Placental epithelial cell (primary cell): ENCODE data around the gene MAGEF1. TPM values are rescaled to one million over a fixed set of nuclear protein-coding genes. Genes with fewer than 3 reads are reported as not detected.

Source experiments
- total RNA-seq: library from RNA; depleted of rRNA; stranded (reverse); fragments of >200 nt; gene quantifications from 2 replicates; pipeline ENCODE4 v1.2.3, GENCODE V29; 2012

MAGEF1 gene
- total RNA-seq = 18.5 and 19.6 TPM in 2 replicates

GRCh38 chr3:184711493-184712247, at the start of gene MAGEF1:
TSS of gene MAGEF1 (minus strand) at chr3:184712064. CDS start at chr3:184711821, 243 bp downstream.

Other genes with a start within 250 kb of the MAGEF1 start
- gene EPHB3, start 150.3 kb downstream of the MAGEF1 start, total RNA-seq = 3.7 and 4.7 TPM in 2 replicates
- 48.7 and 50.6 TPM in 2 replicates for gene VPS8, start 100.1 kb upstream of the MAGEF1 start, total RNA-seq